Omental fat pad (tissue), 4 donors: Measurements from ENCODE around the gene TSPYL4. TPM values are rescaled to one million over a fixed set of nuclear protein-coding genes. Genes with fewer than 3 reads are reported as not detected.

Experiments
- ATAC-seq: fragments of 150-250 bp; one replicate; pipeline ENCODE4 v1.9.1; 2016; ENCODE audit warnings: mild to moderate bottlenecking, moderate library complexity; ENCODE audit not compliant: low FRiP score
- DNase-seq: peaks from one replicate; pipeline ENCODE4 v3.0.0-alpha.2; 2019; ENCODE audit warnings: low spot score
- total RNA-seq, 4 donors: library from RNA; depleted of rRNA; stranded (reverse); fragments of >200 nt; gene quantifications; one replicate each; pipeline ENCODE4 v1.1.0, GENCODE V29; 2016
- TF ChIP-seq, protein P1 (sequence below), 3 donors: fragments of 450-650 bp; IDR thresholded peaks; one replicate each; pipeline ENCODE4 v1.5.1; 2016 to 2017; ENCODE audit warnings: antibody characterized with exemption in 3 of 3, mild to moderate bottlenecking in 3 of 3, moderate library complexity in 2 of 3

Gene TSPYL4
- total RNA-seq, 4 donors from 2014 or later: 8.0 to 13.4 (median 9.5) TPM

DNA sequence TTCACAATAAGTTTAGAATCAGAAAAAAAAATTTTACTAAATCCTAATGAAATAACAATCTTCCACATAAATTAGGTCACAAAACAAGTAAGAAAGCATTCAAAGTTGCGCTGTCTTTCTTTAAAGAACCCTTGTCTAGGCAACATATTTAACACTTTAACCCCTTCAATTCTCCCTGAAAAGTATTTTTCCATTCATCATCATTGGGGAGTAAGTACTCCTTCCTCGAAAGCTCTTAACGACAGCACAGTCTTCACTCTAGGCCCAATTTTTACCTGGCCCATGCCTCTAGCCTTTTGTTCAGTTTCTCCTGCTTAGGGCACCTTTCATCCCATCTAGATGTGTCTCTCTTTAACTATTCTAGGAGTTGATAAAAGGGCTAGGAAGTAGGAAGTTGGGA lies 23.2 kb upstream of the TSPYL4 start:
- TF ChIP-seq, protein P1, sequence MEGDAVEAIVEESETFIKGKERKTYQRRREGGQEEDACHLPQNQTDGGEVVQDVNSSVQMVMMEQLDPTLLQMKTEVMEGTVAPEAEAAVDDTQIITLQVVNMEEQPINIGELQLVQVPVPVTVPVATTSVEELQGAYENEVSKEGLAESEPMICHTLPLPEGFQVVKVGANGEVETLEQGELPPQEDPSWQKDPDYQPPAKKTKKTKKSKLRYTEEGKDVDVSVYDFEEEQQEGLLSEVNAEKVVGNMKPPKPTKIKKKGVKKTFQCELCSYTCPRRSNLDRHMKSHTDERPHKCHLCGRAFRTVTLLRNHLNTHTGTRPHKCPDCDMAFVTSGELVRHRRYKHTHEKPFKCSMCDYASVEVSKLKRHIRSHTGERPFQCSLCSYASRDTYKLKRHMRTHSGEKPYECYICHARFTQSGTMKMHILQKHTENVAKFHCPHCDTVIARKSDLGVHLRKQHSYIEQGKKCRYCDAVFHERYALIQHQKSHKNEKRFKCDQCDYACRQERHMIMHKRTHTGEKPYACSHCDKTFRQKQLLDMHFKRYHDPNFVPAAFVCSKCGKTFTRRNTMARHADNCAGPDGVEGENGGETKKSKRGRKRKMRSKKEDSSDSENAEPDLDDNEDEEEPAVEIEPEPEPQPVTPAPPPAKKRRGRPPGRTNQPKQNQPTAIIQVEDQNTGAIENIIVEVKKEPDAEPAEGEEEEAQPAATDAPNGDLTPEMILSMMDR (IDR thresholded peaks at IDR 0.05): no peak
- no peak for DNase-seq
- ATAC-seq: no peak

DNA sequence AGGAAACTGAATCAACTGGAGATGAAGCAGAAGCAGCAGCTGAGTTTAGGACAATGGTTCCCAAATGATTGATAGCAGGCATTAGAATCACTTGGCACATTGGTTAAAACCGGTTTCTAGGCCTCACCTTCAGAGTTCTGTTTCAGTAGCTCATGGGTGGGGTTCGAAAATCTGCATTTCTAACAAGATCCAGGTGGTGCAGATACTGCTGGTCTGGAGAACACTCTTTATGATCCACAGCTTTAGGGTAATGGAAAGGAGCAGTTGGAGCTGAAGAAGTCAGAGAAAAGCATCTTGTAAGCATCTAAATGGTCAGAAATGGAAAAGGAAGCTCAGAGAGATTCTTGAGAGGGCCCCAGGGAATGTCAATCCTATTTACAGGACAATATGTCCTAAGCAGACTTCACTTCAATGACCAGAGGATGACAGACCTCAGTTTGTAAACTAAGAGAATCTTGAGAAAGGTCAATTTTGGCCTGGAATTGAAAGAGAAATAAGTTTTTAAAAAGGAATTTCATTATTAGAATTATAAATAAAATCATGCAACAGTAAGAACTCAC lies 17.4 kb upstream of the TSPYL4 start:
- ATAC-seq (no peak), DNase-seq (no peak)
- TF ChIP-seq, protein P1 (IDR thresholded peaks at IDR 0.05): no peak

DNA sequence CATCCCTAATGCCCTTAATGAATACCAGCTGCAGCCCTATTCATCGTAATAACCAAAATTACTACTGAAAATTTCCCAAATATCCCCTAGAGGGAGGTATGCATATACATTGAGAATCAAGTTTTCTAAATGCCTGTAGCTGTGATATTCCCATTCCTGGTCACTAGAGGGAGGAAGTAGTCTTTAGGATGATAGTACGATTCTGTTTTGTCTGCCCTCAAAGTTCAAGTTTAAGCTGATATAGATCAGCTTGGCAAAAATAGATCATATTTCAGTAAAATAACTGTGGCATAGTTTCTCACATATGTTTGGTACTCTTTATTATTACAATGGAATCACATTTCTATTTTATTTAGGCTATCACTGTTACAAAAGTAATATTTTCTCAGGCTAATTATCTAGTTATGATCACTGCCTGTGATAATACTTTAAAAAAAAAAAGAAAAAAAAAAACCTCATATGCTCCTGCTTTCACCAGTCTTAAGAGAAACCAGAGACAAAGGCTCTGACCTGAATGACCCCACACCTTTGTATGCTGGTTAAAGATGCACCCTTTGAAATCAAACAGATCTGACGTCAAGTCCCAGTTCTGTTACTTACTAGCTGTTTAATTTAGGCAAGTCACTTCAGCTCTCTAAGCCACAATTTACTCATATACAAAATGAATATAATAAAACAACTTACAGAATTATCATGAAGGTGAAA lies 14.9 kb upstream of the TSPYL4 start:
- TF ChIP-seq, protein P1 (IDR thresholded peaks at IDR 0.05): peak in 1 of 3 donors; percentile 37
- ATAC-seq: peak; percentile 78

DNA sequence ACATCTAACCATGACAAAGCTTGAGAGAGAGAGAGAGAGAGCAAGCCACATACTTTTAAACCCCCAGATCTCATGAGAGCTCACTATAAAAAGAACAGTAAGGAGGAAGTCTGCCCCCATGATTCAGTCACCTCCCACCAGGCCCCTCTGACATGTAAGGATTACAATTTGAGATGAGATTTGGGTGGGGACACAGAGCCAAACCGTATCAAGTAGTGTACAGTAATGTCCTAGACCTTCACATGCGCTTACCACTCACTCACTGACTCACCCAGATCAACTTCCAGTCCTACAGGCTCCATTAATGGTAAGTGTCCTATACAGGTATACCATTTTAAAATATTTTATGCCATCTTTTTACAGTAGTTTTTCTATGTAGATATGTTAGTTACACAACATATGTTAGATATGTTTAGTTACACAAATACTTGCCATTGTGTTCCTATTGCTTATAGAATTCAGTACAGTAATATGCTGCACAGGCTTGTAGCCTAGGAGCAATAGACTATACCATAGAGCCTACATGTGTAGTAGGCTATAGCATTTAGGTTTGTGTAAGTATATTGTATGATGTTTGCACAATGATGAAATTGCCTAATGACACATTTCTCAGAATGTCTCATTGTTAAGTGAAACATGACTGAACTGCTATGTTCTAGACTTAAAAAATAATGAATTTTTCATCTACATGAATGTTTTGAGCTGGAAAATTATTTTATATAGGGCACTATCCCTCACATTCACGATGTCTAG lies 14.1 kb upstream of the TSPYL4 start:
- DNase-seq: no peak
- TF ChIP-seq, protein P1 (IDR thresholded peaks at IDR 0.05): no peak
- no peak for ATAC-seq

More for the DNA sequence above, 14.9 kb upstream of the TSPYL4 start:
- DNase-seq: no peak

DNA sequence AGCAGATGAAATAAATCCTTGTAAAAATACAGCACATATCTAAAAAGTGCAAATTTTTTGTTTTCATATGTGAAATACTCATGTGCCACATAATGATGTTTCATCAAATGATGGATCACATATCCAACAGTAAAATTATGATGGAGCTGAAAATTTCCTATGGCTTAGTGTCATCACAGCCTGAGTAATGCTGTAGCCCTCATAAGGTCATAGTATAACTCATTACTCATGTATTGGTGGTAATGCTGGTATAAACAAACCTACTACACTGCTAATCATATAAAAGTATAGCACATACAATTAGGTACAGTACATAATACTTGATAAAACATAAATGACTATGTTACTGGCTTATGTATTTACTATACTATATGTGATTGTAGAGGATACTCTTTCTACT lies 12.9 kb upstream of the TSPYL4 start:
- TF ChIP-seq, protein P1 (IDR thresholded peaks at IDR 0.05): no peak
- DNase-seq (no peak), ATAC-seq (no peak)

DNA sequence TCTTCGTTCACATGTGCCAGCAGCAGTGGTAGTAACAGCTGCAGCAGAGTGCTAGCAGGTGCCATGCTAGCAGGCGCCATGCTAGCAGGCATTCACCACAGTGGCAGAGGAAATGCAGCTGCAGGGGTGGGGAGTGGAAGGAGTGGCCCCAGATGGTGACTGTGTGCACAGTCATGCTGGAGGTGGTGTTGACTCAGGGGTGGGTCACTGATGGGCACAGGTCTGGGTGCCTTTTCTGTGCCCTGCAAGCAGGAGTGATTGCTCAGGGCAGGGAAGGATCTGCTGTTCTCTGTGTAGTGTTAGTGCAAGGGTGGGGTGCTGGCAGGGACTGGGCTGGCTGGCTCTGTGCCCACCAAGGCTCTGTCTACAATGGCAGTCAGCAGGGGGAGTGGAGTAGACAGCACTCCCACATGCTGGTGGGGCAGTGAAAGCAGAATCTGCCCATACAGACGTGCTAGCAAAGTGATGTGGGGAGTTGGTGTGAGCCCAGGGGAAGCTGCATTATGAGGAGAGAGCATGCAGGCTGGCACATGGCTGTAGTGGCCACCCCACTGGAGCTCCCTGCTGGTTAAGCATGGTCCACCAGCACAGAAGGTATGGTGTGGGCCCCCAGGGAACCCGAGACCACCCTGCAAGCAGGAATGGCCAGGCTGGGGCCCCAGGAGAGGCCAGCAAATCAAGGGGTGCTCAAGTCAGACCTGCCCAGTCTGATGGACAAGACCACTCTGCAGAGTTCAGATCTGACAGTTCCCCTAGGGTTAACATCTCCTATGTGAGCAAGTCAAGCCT lies 11.4 kb upstream of the TSPYL4 start:
- no peak for DNase-seq
- TF ChIP-seq, protein P1 (IDR thresholded peaks at IDR 0.05): no peak
- no peak for ATAC-seq
